HEK293T (cell line): Measurements from ENCODE around the gene FAM193A.

Source experiments
- ARNT ChIP-seq: fragments of 450-650 bp; IDR thresholded peaks from 2 replicates; pipeline ENCODE4 v1.6.1; 2017; ENCODE audit warnings: mild to moderate bottlenecking
- FOXK2 ChIP-seq: fragments of 450-650 bp; IDR thresholded peaks from 2 replicates; pipeline ENCODE4 v1.6.1; 2016; ENCODE audit warnings: mild to moderate bottlenecking
- PKNOX1 ChIP-seq: fragments of 450-650 bp; IDR thresholded peaks from 2 replicates; pipeline ENCODE4 v1.6.1; 2016
- SP1 ChIP-seq: fragments of 450-650 bp; IDR thresholded peaks from 2 replicates; pipeline ENCODE4 v1.6.1; 2017

- TF ChIP-seq ARNT (no peak), FOXK2 (no peak), SP1 (no peak), PKNOX1 (no peak)
These were observed 29.1 kb downstream of the FAM193A start for GRCh38 chr4:2565533-2565932.
